K562 (cell line): ENCODE measurements around the gene HIPK2. TPM values are rescaled to one million over a fixed set of nuclear protein-coding genes. Genes with fewer than 3 reads are reported as not detected.

Experiments used
- ATAC-seq: fragments of 200-7000 bp; cut with Tn5 transposase; 3 replicates; pipeline ENCODE4 v1.9.1; 2020; ENCODE audit warnings: moderate library complexity
- BruUV-seq: library from RNA; stranded (reverse); fragments of 400-500 nt; replicated peaks from 2 replicates; lab custom pipeline; 2021; lab: Mats Ljungman, UMichigan
- CTCF ChIA-PET: fragments of 300-600 bp; formaldehyde crosslinking; extraction: SDS; loops from one replicate; lab custom pipeline; 2021; ENCODE audit warnings: low intra/inter-chr PET ratio; lab: Yijun Ruan, JAX
- POLR2A ChIA-PET: fragments of 300-600, 350-650 bp; sonication (Branson Sonifier 250); formaldehyde crosslinking; extraction: SDS; loops from one replicate; lab custom pipeline; 2021; ENCODE audit warnings: antibody characterized with exemption, inconsistent platforms; lab: Yijun Ruan, JAX
- DNase-seq, 4 experiments: peaks; one replicate each; pipeline versions ENCODE4 v3.0.0 to v3.0.0-alpha.2; 2011 to 2018; ENCODE audit warnings: low spot score in 3 of 4, mixed read lengths in 3 of 4; ENCODE audit errors: extremely low read depth in 1 of 4
- FAIRE-seq: peaks from 2 replicates; lab custom pipeline; 2011; peaks lifted over from hg19 to GRCh38; lab: Jason Lieb, UNC
- H2AFZ ChIP-seq: 2 replicates; pipeline ENCODE4 v1.6.0; 2011; ENCODE audit warnings: low read depth, low read length, control low read depth, inconsistent platforms
- H3K27ac ChIP-seq: fragments of 200-600 bp; 3 replicates; pipeline ENCODE4 v1.8.0; 2011; ENCODE audit warnings: low read depth, mild to moderate bottlenecking, control low read depth, inconsistent platforms, low read length, moderate library complexity, mixed read lengths; ENCODE audit errors: extremely low read depth
- H3K27me3 ChIP-seq, 2 experiments: fragments of 300-600 bp in 1 of 2; 2 replicates in 1 of 2; 3 replicates in 1 of 2; pipeline versions ENCODE4 v1.6.0 to v1.8.0; 2011; ENCODE audit warnings: inconsistent platforms in 2 of 2, low read length in 2 of 2, mild to moderate bottlenecking in 1 of 2, mixed read lengths in 1 of 2, moderate library complexity in 1 of 2; ENCODE audit not compliant: control insufficient read depth in 2 of 2, insufficient read depth in 2 of 2
- H3K36me3 ChIP-seq: fragments of 300-600 bp; 3 replicates; pipeline ENCODE4 v1.8.0; 2011; ENCODE audit warnings: mild to moderate bottlenecking, low read length, inconsistent platforms; ENCODE audit not compliant: control insufficient read depth, insufficient read depth
- H3K4me1 ChIP-seq, 2 experiments: fragments of 200-600 bp in 1 of 2; replicated peaks in 1 of 2; 2 replicates in 1 of 2; 3 replicates in 1 of 2; pipeline versions ENCODE4 v1.5.1 to v1.8.0; 2011; ENCODE audit warnings: inconsistent platforms in 2 of 2, low read length in 2 of 2, mild to moderate bottlenecking in 1 of 2, mixed read lengths in 1 of 2, moderate library complexity in 1 of 2; ENCODE audit not compliant: control insufficient read depth in 2 of 2, insufficient read depth in 2 of 2
- H3K4me2 ChIP-seq: 2 replicates; pipeline ENCODE4 v1.6.1; 2011; ENCODE audit warnings: low read length, control low read depth, inconsistent platforms, mixed read lengths; ENCODE audit not compliant: insufficient read depth
- H3K4me3 ChIP-seq: fragments of 200-600 bp; sonication (generic), shearing (Covaris generic); 2 replicates; pipeline ENCODE4 v1.5.1; 2016; ENCODE audit warnings: control low read depth, inconsistent platforms
- H3K79me2 ChIP-seq: fragments of 200-600 bp; 3 replicates; pipeline ENCODE4 v1.8.0; 2011; ENCODE audit warnings: low read length, inconsistent platforms; ENCODE audit not compliant: control insufficient read depth, insufficient read depth
- H3K9ac ChIP-seq, 2 experiments: 2 replicates each; pipeline versions ENCODE4 v1.6.0 to v1.6.1; 2011; ENCODE audit warnings: low read depth in 2 of 2, low read length in 2 of 2, control low read depth in 1 of 2, inconsistent platforms in 1 of 2, mild to moderate bottlenecking in 1 of 2, mixed read lengths in 1 of 2; ENCODE audit not compliant: insufficient read depth in 1 of 2
- H3K9me1 ChIP-seq: one replicate; pipeline ENCODE4 v1.6.0; 2011; ENCODE audit warnings: inconsistent platforms, mild to moderate bottlenecking, low read length, moderate library complexity; ENCODE audit not compliant: control insufficient read depth, insufficient read depth
- H3K9me3 ChIP-seq: replicated peaks from 2 replicates; pipeline ENCODE4 v1.5.1; 2011; ENCODE audit warnings: low read depth, low read length, inconsistent platforms; ENCODE audit not compliant: control insufficient read depth, insufficient read depth
- H4K20me1 ChIP-seq: replicated peaks from 2 replicates; pipeline ENCODE4 v1.6.1; 2011; ENCODE audit warnings: low read length, inconsistent platforms, mixed read lengths; ENCODE audit not compliant: control insufficient read depth, insufficient read depth
- DEAF1 ChIP-seq: fragments of 450-650 bp; formaldehyde crosslinking; IDR thresholded peaks from 2 replicates; pipeline ENCODE4 v1.4.0; 2020; ENCODE audit warnings: mild to moderate bottlenecking, moderate library complexity
- NONO ChIP-seq, 2 experiments: fragments of 200-400 bp in 1 of 2; fragments of 450-650 bp in 1 of 2; formaldehyde crosslinking in 1 of 2; IDR thresholded peaks; 2 replicates each; pipeline ENCODE4 v1.6.1; 2017; ENCODE audit warnings: low read depth in 2 of 2, mild to moderate bottlenecking in 2 of 2, moderate library complexity in 2 of 2, low read length in 1 of 2
- STAG1 ChIP-seq: sonication (generic); formaldehyde crosslinking; IDR thresholded peaks from 2 replicates; pipeline ENCODE4 v1.5.0; 2020; ENCODE audit warnings: missing genetic modification reagents, borderline replicate concordance
- ZKSCAN1 ChIP-seq: fragments of 150-350 bp; IDR thresholded peaks from 2 replicates; pipeline ENCODE4 v1.6.1; 2016; ENCODE audit warnings: low read depth, low read length
- ZNF431 ChIP-seq: sonication (generic); formaldehyde crosslinking; IDR thresholded peaks from 2 replicates; pipeline ENCODE4 v1.8.0; 2022; ENCODE audit warnings: mild to moderate bottlenecking, missing genetic modification reagents
- WGBS: fragments of 100-300 bp; shearing (Covaris generic); methylation state at CpG from one replicate; pipeline ENCODE4 v1.1.6; 2016; ENCODE audit warnings: low coverage, mixed read lengths; ENCODE audit not compliant: insufficient coverage; ENCODE audit errors: missing lambda C conversion rate; 5-methylcytosine and 5-hydroxymethylcytosine counted together
- in situ Hi-C: fragments of 300-500 bp; cut with MboI; formaldehyde crosslinking; loops from 4 replicates; pipeline ENCODE4 v1.15.0; 2018; ENCODE audit warnings: inconsistent platforms, mixed read lengths
- intact Hi-C: fragments of 100-400 bp; cut with micrococcal nuclease; formaldehyde crosslinking; loops from 2 replicates; pipeline ENCODE4 v1.14.2; 2022
- polyA plus RNA-seq, 8 experiments: library from polyadenylated mRNA; depleted of rRNA in 4 of 8; stranded (reverse) in 5 of 8; unstranded in 3 of 8; fragments of >200 nt; fragmentation: Nextera tagmentation in 2 of 8; fragmentation: Illumina TruSeq in 1 of 8; extraction: Ambion mirVana in 2 of 8; extraction: Trizol in 1 of 8; gene quantifications; 2 replicates each; pipeline versions ENCODE4 v1.2.1 to v1.2.3, GENCODE V29; 2011 to 2014; ENCODE audit warnings: inconsistent platforms in 1 of 8, missing spikeins in 1 of 8
- total RNA-seq, 7 experiments: library from RNA; depleted of rRNA in 6 of 7; stranded (reverse); fragments of >200 nt in 6 of 7; fragmentation: Illumina TruSeq in 2 of 7; extraction: Trizol in 2 of 7; gene quantifications; 2 replicates each; pipeline versions ENCODE4 v1.2.1 to v1.2.3, GENCODE V29; 2011 to 2021; ENCODE audit warnings: low replicate concordance in 1 of 7
- TF ChIP-seq, protein P1 (sequence below), 3 experiments: IDR thresholded peaks in 2 of 3; conservative IDR thresholded peaks in 1 of 3; 2 replicates each; pipeline ENCODE4 v1.5.1; 2011 to 2012; ENCODE audit warnings: low read length in 3 of 3, mild to moderate bottlenecking in 3 of 3, control low read depth in 2 of 3, improper control_type of control experiment in 1 of 3, inconsistent platforms in 1 of 3, low read depth in 1 of 3, mixed read lengths in 1 of 3, moderate library complexity in 1 of 3; ENCODE audit not compliant: insufficient read depth in 2 of 3
- TF ChIP-seq, protein P2 (sequence below), 2 experiments: fragments of 450-650 bp; IDR thresholded peaks; 2 replicates each; pipeline ENCODE4 v1.6.1; 2018; ENCODE audit warnings: mild to moderate bottlenecking in 2 of 2, low read depth in 1 of 2; ENCODE audit not compliant: partially characterized antibody in 2 of 2

HIPK2 gene
- total and polyA plus RNA-seq, 9 of the 15 experiments (the other 6 are each of a cell fraction or from before 2014, with no cell fraction given) = 0.69 to 19.8 (median 5.1) TPM

GRCh38 chr7:139618482-139619366 is 159.1 kb downstream of the HIPK2 start:
- WGBS = 66% methylated on average over 10 of the region's 10 CpGs
- peaks cover 0 to 5% of the 10 kb centered on the region in 2 experiments; a peak in 2 of 5 replicates for H3K4me1 ChIP-seq
- no peaks in the 10 kb centered on the region for H3K9me1 ChIP-seq
- intact Hi-C loops = loop anchor here (5.0 kb wide), 1 partner anchor 384 kb away; no protein-coding TSS in a partner anchor
- ChIA-PET CTCF (interaction anchor here (0.6 to 5.2 kb wide), 6 partner anchors 385 to 744 kb away, joined by 3 to 42 read pairs (median 4); no protein-coding TSS in a partner anchor), POLR2A (interaction anchor here (0.7 to 1.0 kb wide), 4 partner anchors 17 to 992 kb away, joined by 3 read pairs; no protein-coding TSS in a partner anchor)
- DNase-seq (peak; percentile 66 to 76 (median 70)), FAIRE-seq (no peak), ATAC-seq (peak; percentile 64)
- H3K36me3 ChIP-seq = peaks cover 10% of the 10 kb centered on the region; the same call in 2 of the 3 replicates
- no peak overlapping the region for H2AFZ ChIP-seq
- in situ Hi-C loops = no loop called here
- no peak overlapping the region for H3K4me2 ChIP-seq
- no peaks in the 10 kb centered on the region for H3K9me3 ChIP-seq
- no peaks in the 10 kb centered on the region for H4K20me1 ChIP-seq
- no peak overlapping the region for H3K4me3 ChIP-seq
- H3K27me3 ChIP-seq = no peaks in the 10 kb centered on the region
- no TSS peak for BruUV-seq
- H3K27ac ChIP-seq = no peak overlapping the region
- H3K79me2 ChIP-seq = no peaks in the 10 kb centered on the region
- no peak overlapping the region for H3K9ac ChIP-seq
- TF ChIP-seq ZNF431 (CRISPR knock-in tag) (0 out of 2 replicates have a peak, but pooled peaks have one; percentile 21), NONO (IDR thresholded peaks at IDR 0.05; ENCODE audit: low read depth in 2 of 2, low read length in 1 of 2) (no peak), STAG1 (CRISPR knock-in tag) (peak; percentile 70; the same call in 1 of the 2 replicates), ZKSCAN1 (0 out of 2 replicates have a peak, but pooled peaks have one; percentile 11), DEAF1 (CRISPR knock-in tag) (peak; percentile 61)
- TF ChIP-seq, protein P1, sequence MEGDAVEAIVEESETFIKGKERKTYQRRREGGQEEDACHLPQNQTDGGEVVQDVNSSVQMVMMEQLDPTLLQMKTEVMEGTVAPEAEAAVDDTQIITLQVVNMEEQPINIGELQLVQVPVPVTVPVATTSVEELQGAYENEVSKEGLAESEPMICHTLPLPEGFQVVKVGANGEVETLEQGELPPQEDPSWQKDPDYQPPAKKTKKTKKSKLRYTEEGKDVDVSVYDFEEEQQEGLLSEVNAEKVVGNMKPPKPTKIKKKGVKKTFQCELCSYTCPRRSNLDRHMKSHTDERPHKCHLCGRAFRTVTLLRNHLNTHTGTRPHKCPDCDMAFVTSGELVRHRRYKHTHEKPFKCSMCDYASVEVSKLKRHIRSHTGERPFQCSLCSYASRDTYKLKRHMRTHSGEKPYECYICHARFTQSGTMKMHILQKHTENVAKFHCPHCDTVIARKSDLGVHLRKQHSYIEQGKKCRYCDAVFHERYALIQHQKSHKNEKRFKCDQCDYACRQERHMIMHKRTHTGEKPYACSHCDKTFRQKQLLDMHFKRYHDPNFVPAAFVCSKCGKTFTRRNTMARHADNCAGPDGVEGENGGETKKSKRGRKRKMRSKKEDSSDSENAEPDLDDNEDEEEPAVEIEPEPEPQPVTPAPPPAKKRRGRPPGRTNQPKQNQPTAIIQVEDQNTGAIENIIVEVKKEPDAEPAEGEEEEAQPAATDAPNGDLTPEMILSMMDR (IDR thresholded peaks at IDR 0.05 in 2 of 3, conservative IDR thresholded peaks at IDR 0.05 in 1 of 3; ENCODE audit: insufficient read depth in 2 of 3, low read depth in 1 of 3, low read length in 3 of 3) = peak; percentile 73 to 80 (median 74)
- TF ChIP-seq, protein P2, sequence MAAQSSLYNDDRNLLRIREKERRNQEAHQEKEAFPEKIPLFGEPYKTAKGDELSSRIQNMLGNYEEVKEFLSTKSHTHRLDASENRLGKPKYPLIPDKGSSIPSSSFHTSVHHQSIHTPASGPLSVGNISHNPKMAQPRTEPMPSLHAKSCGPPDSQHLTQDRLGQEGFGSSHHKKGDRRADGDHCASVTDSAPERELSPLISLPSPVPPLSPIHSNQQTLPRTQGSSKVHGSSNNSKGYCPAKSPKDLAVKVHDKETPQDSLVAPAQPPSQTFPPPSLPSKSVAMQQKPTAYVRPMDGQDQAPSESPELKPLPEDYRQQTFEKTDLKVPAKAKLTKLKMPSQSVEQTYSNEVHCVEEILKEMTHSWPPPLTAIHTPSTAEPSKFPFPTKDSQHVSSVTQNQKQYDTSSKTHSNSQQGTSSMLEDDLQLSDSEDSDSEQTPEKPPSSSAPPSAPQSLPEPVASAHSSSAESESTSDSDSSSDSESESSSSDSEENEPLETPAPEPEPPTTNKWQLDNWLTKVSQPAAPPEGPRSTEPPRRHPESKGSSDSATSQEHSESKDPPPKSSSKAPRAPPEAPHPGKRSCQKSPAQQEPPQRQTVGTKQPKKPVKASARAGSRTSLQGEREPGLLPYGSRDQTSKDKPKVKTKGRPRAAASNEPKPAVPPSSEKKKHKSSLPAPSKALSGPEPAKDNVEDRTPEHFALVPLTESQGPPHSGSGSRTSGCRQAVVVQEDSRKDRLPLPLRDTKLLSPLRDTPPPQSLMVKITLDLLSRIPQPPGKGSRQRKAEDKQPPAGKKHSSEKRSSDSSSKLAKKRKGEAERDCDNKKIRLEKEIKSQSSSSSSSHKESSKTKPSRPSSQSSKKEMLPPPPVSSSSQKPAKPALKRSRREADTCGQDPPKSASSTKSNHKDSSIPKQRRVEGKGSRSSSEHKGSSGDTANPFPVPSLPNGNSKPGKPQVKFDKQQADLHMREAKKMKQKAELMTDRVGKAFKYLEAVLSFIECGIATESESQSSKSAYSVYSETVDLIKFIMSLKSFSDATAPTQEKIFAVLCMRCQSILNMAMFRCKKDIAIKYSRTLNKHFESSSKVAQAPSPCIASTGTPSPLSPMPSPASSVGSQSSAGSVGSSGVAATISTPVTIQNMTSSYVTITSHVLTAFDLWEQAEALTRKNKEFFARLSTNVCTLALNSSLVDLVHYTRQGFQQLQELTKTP (IDR thresholded peaks at IDR 0.05; ENCODE audit: low read depth in 1 of 2, partially characterized antibody in 2 of 2) = no peak
